Retina (tissue), 1 donor: Measurements from ENCODE around the gene PIGK.
"Not testable (repeated sequence)": the region's sequence is repeated elsewhere in the genome, so short reads cannot be mapped to it uniquely, and the experiment has no call there.

Experiments
- DNase-seq: peaks from one replicate; pipeline ENCODE4 v3.0.0-alpha.2; 2016

PIGK gene

DNA sequence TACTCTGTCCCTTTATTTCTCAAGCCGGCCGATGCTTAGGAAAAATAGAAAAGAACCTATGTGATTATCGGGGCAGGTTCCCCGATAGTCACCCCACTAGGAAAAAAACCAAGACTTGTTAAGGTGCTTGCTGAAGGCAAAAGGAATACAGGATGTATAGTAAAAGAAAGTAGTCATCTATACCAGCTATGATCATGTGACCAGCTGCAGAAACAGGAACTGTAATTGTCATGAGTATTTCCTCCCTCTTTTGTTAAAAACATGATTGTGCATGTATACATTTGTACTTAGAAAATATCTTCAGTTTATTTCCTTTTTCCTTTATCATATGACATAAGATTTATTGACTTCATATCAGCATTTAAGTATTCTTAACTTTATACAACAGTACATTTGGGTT, 30.5 kb downstream of the PIGK start:
- DNase-seq, result no peak

DNA sequence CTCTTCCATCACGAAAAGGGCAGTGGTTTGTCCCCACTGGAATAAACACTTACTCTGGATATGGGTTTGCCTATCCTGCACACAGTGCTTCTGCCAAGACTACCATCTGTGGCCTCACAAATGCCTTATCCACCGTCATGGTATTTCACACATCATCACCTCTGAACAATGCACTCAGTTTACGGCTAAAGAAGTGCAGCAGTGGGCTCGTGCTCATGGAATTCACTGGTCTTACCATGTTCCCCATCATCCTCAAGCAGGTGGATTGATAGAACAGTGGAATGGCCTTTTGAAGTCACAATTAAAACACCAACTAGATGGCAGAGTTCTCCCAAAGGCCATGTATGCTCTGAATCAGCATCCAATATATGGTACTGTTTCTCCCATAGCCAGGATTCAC, 32.3 kb downstream of the PIGK start:
- DNase-seq, result not testable (repeated sequence)

DNA sequence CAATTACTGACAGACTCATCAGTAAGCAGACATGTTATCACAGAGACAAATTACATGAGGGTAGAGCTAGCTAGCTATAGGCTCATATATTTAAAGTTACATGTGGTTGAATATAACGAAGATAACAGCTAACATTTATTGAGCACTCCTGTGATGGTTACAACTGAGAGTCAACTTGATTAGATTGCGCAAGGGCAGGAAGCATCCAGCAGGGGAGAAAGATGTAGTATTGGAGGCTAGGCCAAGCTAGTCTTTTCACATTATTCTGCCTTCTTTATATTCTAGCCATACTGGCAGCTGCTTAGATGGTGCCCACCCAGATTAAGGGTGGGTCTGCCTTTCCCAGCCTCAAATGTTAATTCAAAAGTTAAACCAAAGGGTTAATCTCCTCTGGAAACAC, 37.1 kb downstream of the PIGK start:
- no peak for DNase-seq

DNA sequence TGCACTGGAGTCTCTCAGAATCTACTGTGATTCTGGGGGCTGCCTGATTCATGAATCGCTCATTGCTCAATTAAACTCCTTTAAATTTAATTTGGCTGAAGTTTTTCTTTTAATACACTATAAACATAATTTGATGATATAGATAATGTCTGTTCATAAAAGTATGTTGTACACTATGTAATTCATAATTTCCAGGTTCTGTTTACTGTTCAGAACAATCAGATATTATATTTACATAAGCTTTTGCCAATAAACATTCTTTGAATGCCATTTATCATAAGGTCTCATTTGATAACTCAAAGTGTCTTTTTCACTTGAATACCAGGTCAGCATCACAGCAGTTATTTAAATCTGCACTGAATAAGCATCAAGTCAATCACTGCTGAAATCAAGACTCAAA, 39.6 kb downstream of the PIGK start:
- no peak for DNase-seq

DNA sequence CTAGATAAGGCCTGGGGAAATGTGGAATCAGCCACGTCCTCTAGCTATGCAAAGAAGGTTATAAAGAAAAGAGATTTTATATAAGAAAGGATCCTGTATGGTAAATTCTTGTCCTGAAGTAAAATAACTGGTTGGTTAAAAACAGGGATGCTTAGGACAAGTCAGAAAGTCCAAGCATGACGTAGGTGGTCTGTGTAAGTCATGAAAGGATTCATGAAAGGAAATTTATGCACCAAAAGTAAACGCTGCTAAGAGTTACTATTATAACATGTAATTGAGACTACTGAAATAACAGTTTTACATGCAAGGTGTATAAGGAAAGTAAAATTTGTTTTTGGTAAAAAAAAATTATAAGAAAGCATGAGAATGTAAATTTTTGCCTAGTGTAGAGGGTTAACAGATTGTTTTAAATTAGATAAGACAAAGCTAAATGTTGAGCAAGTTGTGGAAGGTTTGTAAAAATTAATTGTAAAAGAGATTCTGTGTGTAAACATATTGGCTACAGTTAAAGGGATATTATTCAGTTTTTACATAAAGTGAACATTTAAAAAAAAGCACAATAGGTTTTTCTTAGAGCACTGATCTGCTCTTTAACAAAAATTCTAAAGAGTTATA, 43.9 kb downstream of the PIGK start:
- DNase-seq, result no peak

DNA sequence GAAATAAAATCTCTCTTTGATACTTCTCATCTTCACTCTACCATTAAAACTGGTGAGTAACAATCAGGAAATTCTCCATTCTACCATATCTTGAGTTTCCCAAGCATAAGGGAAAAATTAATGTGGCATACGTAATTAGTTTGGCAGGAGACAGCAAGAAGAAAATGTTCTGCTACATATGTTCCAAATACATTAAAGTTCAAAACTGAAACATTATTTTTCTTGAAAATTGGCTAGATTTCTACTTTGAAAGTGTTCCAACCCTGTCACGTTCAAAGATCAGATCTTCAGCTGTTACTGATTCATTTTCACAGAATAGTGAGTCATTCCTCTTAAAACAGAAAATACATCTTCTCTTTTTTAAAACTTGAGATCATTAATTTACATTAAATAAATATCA, 48.5 kb downstream of the PIGK start:
- DNase-seq, result no peak

DNA sequence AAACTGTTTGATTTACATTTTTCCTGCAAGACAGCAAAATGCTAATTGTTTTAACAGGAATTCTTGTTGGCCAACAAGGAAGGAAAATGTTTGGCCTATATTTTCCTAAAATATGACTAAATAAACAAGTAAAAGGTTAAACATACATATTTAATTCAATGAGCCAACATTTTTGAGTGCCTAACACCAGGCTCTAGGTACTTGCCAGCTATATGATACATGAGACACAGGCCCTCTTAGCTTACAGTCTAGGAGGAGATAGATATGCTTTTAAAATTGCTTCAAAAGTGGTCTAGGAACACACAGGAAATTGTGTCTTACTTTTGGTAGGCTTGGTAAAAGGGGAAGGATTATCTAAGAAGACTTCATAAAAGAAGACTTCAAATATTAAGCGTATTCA, 50.9 kb downstream of the PIGK start:
- DNase-seq, result no peak

DNA sequence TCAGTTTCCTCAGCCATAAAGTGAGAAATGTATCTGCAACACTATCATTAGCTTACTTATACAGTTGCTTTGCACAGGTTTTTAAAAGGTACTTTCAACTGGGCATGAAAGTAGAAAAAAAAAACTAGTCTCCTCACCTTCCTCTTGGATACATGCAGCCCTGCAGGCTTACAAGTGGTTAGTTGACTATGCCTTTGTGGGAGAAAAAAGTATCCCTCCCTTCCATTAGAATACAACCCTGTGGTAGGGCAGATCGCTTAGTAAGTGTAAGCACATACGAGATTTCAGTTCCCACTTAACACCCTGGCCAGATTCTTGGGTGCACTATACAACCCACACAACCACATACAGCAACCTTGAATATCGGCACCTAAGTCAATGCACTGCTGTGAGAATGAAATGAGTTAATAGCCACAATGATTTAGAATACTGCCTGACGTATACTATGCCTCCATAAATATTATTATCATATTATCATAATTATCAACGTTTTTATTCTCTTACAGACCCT, 54.7 kb downstream of the PIGK start:
- no peak for DNase-seq

DNA sequence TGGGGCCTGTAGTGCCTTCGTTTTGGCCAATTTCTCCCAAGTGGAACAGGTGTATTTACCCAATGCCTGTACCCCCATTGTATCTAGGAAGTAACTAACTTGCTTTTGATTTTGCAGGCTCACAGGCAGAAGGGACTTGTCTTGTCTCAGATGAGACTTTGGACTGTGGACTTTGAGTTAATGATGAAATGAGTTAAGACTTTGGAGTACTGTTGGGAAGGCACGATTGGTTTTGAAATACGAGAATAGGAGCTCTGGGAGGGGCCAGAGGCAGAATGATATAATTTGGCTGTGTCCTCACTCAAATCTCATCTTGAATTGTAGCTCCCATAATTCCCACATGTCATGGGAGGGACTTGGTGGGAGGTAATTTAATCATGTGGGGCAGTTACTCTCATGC, 59.5 kb downstream of the PIGK start:
- not testable (repeated sequence) for DNase-seq

DNA sequence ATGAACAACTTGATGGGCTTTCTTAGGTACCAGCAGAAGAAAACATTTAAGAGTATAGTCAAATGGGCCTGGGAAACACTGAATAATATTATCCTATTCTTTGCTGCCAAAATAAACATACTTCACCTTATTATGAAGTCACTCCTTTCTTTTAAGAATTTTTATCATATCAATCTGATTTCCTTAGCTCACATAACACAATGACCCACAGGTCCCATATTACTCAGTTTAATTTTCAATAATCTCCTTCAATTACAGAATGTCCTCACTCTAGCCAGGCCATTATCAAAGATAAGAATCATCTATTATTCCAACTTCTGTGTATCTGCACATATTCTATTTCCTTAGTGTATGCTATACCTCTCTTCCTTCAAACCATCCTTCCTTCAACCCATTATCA, 63.0 kb downstream of the PIGK start:
- no peak for DNase-seq

DNA sequence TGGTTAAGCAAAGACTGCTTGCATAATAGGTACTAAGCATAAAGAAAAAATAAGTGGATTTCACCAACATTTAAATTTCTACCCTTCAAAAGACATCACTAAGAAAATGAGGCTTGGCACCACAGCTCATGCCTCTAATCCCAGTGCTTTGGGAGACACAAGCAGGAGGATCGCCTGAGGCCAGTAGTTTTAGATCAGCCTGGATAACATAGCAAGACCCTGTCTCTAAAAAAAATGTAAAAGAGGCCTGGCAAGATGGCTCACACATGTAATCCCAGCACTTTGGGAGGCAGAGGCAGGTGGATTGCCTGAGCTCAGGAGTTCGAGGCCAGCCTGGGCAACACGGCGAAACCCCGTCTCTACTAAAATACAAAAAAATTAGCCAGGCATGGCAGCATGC, 73.0 kb downstream of the PIGK start:
- no peak for DNase-seq

DNA sequence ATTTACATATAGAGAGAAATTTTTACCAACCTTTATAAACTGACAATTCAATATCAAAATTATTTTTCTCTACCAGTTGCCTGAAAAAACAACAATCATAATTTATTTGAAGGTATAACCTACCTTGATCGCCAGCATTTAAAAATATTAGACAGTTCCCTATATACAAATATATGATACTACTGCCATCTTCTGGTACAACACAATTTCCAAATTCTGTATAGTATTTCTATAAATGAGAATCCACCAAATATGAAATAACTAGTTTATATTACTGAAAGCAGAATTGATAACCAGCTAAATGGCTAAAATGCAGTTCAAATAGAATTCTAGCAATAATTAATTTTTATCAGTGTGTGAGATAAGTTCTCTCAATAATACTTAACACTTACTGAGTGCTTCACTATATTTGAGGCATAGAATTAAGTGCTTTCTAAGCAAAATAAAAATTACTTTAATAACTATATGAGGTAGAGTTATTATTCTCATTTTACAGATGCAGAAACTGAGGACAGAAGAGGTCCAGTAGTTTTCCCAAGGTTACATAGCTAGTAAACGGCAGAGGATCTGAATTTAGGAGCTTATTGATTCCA, 75.6 kb downstream of the PIGK start:
- DNase-seq, result no peak

DNA sequence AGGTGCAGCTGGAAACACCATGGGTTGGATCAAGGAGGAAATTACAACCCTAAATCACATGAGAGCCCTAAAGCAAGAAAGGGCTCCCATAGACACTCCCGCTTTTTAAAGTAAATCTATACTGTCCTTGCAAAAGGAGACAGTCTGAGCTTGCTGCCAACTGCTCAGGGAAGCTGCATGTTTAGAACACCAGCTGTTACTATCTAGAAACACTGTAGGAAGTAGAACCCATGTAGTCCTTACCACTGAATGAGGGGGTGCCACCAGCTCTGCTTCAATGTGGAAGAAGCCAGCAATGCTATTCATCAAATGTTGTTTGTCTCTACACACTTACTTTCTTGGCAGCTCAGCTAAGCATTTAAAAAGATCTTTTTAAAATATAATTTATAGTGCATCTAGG, 79.8 kb downstream of the PIGK start:
- DNase-seq, result no peak

DNA sequence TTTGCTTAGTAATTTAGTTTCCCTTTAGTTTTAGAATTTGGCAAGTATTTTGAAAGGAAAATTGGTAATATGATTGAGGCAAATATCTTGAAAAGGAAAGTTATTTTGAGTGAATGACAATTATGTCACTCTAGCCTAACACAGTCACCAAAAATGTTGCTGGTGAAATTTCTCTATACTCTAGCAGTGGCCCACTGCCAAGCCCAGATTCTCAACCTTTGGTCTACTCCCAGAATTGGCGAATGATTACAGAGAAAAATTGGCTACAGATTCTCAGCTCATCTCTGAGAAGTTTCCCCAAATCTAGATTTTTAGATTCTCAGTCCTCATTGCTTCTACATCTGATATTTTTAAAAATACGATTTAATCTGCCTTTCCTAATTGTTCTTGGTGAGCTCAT, 84.9 kb downstream of the PIGK start:
- no peak for DNase-seq

DNA sequence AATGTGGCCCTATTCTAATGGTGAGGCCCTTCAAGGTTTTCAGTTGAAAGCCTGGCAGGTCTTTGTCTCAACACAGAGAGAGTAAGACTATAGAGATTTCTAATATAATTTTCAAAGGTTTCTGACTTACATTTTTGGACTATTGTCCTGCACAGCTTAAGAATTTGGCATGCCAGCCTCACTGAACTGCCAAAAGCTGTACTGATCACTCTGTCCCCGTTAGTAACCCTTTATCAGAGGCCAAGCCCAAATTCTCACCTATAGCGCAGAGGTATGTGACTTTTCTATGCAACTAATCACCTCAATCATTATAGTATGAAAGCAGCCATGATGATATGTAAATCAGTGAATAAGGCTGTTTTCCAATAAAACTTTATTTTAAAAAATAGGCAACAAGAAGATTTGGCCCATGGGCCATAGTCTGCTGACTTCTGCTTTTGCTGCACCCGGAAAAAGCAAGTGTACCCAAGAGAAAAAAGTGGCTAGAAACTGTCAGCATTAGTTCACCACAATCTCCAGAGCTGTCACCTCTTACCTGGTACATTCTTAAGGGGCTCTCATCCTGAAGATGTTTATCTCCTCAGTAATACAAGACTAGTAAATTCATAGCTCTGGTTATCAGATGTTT, 85.4 kb downstream of the PIGK start:
- no peak for DNase-seq

DNA sequence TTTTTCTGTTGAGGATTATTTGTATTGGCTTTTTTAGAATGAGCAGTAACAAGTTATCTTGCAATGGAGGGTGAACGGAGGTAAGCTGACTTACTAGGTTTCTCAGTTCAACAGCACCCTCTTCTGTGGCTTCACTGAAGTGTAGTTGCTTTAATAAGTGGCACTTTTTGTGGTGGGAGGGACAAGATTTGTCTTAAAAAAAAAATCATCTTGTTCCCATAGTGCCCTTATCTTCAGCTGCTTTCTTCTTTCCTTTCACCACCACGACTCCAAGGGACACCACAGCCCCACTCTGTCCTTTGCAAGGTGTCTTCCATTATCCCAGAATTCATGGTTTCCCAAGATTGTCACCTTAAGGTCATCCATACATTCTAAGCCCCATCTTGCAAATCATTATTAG, 92.9 kb downstream of the PIGK start:
- peak; percentile 62 for DNase-seq

DNA sequence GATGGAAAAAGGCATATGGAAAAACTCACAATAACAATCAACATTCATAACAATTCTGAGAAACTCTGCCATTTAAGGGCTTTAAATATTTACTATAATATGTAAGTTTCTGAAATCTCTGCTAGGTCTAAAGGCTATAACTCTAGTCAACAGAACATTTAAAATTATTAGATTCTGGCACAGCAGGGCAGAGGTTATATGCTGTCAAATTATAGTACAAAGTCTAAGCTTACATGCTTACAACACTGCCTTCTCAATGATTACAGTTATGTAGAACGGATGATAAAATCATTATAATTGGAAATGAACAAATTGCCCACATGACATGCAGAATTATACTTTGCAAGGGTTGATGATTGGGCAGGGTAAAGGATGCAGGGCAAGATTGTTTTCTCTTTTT, 97.7 kb downstream of the PIGK start:
- no peak for DNase-seq

DNA sequence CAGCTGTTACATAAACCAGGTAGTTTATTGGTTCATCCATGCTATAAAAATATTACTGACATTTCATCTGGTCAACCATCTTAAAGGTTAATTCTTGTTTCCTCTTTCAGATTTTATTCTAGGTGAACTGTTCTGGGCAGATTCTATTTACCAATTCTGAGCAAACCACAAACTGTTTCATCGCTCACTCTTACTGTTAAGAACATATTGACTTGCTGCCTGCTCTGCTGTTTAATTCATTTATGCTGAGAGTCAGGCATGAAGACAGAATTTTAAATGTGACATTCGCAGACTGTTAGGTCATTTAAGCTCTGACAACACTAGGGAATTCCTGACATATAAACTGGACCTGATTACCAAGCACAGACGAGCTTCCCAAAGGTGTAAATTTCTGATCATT, 98.3 kb downstream of the PIGK start:
- DNase-seq, result no peak

DNA sequence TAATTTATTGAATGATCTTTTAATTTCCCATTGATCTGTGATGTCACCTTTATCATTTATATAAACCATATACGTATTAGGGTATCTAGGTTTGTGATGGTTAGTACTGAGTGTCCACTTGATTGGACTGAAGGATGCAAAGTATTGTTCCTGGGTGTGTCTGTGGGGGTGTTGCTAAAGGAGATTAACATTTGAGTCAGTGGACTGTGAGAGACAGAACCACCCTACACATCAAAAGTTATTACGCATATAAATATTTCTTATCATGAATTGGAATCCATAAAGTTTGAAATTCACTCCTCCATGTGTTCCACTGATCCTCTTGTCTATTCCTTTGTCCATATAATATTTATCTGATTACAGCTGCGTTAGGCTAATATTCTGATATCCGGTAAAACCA, 100.5 kb downstream of the PIGK start:
- DNase-seq, result no peak

DNA sequence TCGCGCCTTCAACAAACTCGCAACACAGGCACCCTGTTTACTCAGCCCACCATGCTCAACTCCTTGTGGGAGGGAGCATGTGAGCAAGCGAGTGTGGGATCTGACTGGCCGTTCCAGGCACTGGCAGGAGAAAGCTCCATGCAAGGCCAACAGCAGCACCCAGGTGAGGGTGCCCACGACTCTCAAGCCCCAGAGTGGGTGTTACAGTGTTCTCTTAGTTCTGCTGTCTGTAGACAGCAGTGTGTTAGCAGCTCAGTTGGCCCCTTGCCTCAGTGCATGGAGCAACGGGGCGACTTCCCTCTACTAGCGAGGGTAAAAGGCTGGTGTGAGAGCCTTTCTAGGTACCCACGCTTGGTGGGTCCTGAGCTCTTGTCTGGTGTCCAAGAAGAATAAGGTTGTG, 114.6 kb downstream of the PIGK start:
- DNase-seq, result no peak

DNA sequence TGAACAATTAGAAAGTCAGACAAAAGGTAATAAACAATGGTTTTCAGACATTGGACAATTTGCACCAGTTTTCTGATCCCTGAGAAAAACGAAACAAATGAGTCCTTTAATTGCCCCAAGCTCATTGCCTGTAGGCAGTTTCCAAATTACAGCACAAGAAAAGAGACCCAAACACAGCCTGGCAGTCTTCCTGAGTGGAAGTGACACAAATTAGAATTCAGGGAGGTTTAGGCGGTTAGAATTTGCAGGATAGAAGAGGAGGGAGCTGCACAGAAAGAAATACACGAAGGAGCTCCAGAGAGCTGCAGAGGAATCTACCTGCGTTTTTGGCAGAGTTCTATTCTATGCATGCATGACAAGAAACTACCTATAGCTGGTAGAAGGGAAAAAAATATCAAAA, 115.7 kb downstream of the PIGK start:
- DNase-seq, result peak; percentile 60

DNA sequence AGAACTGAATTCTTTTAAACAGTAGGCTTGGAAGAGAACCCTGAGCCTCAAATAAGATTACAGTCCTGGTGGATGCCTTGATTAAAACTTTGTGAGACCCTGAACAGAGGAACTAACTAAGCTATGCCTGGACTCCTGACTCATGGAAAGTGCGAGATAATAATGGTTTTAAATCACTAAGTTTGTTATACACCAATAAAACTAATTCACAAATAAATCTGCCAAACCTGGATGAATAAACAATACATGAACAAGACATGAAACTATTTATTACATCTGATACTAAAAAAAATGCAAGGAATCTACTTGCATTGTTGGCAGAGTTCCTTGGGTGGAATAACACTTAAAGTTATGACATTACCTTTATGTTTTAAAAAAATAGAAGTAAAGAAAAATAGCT, 118.4 kb downstream of the PIGK start:
- DNase-seq, result no peak

DNA sequence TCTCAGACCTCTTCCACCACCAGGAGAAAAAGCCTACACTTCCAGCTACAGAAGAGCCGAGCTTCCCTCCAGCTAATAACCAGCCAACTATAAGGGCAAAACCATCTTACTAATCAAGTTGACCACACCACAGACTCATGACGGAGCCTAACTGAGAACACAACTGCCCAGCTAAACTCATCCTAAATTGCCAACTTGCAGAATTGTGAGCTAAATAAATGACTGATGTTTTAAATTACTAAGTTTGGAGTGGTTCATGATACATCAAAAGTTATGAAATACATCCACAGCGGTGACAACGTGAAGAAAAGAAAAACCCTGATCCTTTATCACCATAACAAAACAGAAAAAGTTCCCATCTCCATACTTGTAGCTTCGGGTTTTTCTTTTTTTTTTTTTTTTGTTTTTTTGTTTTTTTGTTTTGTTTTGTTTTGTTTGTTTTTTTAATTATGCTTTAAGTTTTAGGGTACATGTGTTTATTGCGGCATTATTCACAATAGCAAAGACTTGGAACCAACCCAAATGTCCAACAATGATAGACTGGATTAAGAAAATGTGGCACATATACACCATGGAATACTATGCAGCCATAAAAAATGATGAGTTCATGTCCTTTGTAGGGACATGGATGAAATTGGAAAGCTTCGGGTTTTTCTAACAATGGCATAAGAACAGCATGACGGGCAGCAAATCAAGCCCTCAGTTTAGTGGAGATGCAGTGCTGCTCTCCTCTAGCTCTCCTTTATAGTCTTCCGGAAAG, 122.6 kb downstream of the PIGK start:
- DNase-seq, result no peak

DNA sequence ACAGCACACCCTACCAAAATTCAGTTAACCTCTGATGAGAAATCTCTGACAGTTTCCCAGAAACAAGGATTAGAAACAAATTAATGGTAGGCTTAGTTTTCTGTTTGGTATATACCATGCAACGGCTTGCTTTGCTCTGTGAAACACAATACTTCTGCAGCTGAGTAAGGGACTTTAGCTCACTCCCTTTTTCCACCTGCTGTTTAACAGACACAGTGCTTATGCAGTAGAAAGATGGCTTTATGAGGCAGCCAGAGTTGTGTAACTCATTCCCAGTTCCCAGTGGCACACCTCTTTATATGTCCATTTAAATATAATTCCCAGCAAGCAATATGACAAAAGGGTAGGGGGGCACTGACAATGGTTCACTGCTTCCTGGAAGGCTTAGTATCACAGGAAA, 124.0 kb downstream of the PIGK start:
- DNase-seq, result no peak
